HG03558 (cell line): Measurements from ENCODE around the gene CCN2.

Experiments
- ATAC-seq: cut with Tn5 transposase; IDR thresholded peaks from one replicate; pipeline ENCODE4 v1.9.1; 2021; ENCODE audit warnings: moderate number of reproducible peaks; ENCODE audit not compliant: unreplicated experiment; ENCODE audit errors: extremely low read depth

The CCN2 gene

GRCh38 chr6:131950767-131951575 is at the start of gene CCN2:
CCN2 (minus strand) TSS chr6:131951372; CDS start chr6:131951172, 200 bp downstream.
- ATAC-seq = no peak

- ATAC-seq = no peak
These were observed 49.1 kb upstream of the CCN2 start for GRCh38 chr6:132000296-132000695.

- no peak for ATAC-seq
These were observed 48.5 kb upstream of the CCN2 start for GRCh38 chr6:131999545-132000146.

GRCh38 chr6:131998255-131998982 is 47.2 kb upstream of the CCN2 start:
- no peak for ATAC-seq

GRCh38 chr6:131997429-131998153 is 46.4 kb upstream of the CCN2 start:
- no peak for ATAC-seq

GRCh38 chr6:131995917-131996316 is 44.7 kb upstream of the CCN2 start:
- ATAC-seq = no peak

- ATAC-seq = no peak
These were observed 41.4 kb upstream of the CCN2 start for GRCh38 chr6:131992557-131992956.

- ATAC-seq = no peak
These were observed 37.9 kb upstream of the CCN2 start for GRCh38 chr6:131989036-131989435.

- no peak for ATAC-seq
These were observed 31.6 kb upstream of the CCN2 start for GRCh38 chr6:131982740-131983259.

- no peak for ATAC-seq
These were observed 30.4 kb upstream of the CCN2 start for GRCh38 chr6:131981624-131981978.

GRCh38 chr6:131980791-131981623 is 29.8 kb upstream of the CCN2 start:
- ATAC-seq = no peak

GRCh38 chr6:131980338-131980790 is 29.2 kb upstream of the CCN2 start:
- ATAC-seq = no peak

- no peak for ATAC-seq
These were observed 28.6 kb upstream of the CCN2 start for GRCh38 chr6:131979515-131980337.

- ATAC-seq = no peak
These were observed 27.4 kb upstream of the CCN2 start for GRCh38 chr6:131978522-131978921.

- no peak for ATAC-seq
These were observed 25.4 kb upstream of the CCN2 start for GRCh38 chr6:131976545-131977061.

- ATAC-seq = no peak
These were observed 21.6 kb upstream of the CCN2 start for GRCh38 chr6:131972741-131973140.

- no peak for ATAC-seq
These were observed 19.1 kb upstream of the CCN2 start for GRCh38 chr6:131970076-131970859.

- ATAC-seq = no peak
These were observed 17.5 kb upstream of the CCN2 start for GRCh38 chr6:131968656-131969055.
